Activated CD4-positive, alpha-beta T cell treated with anti-CD3 and anti-CD28 coated beads, Interleukin-2, Interleukin-4, amounts not matched to agents 100 ng/mL and 50 ng/mL, durations not matched to agents 16 hours and 8 hours (primary cell): ENCODE results near the gene PHLDA2.

Experiments used
- DNase-seq: peaks from one replicate; pipeline ENCODE4 v3.0.0-alpha.2; 2020; ENCODE audit warnings: low spot score

The PHLDA2 gene

GRCh38 chr11:2929950-2930703 lies 907 bp upstream of the PHLDA2 start:
- peak; percentile 57 for DNase-seq

DNA sequence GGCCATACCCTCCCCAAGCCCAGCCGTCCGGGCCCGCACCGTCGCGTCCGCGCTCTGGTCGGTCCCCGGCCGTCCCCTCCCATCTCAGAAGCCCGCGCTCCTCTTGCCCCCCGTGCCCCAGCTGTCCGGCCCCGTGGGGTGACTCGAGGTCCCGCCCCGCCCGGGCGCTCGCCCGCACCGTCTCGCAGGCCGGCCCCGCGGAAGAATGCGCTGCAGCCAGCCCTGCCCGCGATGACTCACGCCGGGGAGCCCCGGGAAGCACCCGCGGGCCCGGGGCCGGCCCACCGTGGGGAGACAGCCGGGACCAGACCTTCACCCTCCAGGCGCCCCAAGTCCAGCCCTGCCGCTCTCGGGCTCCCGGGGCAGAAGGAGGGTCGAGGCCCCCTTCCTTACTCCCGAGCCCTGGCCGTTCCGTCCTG lies 320 bp upstream of the PHLDA2 start:
- DNase-seq: peak; percentile 41

DNA sequence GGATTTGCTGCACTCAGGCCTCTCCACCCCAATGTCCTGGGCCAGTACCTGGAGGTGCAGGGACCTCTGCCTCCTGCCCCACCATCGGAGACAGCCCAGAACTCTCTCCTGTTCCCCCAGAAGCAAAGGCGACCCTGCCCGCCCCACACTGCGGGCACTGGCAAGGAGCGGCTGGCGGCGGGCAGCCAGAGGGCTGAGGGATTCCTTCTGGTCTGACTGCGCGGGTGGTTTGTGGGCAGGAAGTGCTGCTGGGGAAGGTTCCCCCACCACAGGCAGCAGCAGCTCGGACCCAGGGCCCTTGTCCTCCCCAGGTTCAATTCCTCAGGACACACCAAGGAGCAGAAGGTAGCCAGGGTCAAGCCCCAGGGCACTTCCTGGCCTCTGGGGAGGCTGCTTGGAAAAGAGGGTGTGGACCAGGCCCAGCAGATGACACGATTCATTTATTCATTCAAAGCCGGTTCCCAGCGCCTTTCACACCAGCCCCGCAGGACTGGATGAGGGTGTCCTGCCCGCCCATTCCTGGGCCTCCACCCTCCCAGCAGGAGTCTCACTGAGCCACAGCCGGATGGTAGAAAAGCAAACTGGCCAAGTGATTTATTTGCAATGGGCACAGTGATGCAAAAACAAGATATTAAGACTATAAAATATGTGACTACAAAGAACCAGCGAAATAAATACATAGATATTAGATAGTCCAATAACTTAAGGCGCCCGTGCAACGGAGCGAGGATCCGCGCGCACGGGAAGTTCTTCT lies 1.2 kb downstream of the PHLDA2 start:
- DNase-seq: no peak

DNA sequence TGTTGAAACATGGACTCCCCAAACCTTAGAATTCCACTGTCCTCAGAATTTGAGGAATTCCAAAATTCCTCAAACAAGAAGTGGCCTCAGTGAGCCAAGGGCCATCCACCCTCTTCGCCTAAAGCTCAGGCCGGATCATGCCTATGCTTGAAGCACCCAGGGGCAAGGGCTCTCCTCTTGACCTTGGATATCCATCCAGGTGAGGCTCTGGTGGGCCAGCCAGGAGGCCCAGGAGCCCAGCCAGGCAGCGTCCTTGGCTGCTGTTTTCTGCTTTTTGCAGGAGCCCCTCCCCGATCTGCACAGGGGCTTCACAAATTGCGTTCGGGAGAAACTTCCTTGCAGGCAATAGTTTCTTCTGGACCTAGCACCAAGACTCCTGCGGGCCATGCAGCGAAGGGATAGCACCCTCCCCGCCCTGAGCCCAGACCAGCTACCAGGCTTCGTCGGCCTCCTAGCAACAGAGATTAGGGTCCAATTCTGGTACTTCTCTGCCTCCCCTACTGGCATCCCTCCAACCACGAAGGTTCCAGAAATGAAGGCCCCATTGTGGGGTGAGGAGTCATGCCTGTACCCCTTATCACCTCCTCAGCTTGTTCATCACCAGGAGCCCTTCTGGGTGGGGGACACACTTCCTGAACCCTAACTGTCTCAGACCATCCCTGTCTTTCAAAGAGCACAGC lies 2.0 kb downstream of the PHLDA2 start:
- no peak for DNase-seq

- no peak for DNase-seq
Observed at GRCh38 chr11:2926611-2927051, 2.6 kb downstream of the PHLDA2 start.

DNA sequence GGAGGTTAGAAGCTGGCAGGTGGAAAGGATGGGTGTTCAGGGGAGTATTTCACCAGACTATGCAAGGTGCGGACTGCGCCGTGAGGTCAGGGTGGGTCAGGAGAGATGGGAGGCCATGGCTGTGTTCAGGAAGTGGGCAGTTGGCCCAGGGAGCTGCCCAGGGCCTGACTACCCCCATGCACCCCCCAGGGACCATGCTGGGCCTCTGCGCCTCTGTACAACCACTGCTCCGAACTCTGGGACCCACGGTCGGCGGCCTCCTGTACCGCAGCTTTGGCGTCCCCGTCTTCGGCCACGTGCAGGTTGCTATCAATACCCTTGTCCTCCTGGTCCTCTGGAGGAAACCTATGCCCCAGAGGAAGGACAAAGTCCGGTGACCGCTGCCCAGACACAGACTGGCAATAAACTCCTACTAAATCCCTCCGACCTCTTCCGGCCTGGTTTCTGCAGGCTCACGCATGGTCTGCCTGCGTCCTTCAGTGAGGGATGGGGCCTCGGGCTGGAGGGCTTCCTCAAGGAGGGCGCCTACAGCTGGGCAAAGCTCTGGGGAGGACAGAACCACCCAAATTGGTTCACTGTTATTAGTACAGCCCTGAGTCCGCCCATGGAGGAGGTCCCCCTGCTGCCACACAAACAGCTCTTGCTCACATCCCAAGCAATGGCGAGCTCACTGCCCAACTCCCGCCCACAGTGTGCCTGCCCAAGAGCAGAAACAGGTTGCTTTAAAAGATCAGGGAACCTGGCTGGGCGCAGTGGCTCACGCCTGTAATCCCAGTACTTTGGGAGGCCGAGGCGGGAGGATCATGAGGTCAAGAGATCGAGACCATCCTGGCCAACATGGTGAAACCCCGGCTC lies 4.2 kb downstream of the PHLDA2 start:
- DNase-seq: no peak

DNA sequence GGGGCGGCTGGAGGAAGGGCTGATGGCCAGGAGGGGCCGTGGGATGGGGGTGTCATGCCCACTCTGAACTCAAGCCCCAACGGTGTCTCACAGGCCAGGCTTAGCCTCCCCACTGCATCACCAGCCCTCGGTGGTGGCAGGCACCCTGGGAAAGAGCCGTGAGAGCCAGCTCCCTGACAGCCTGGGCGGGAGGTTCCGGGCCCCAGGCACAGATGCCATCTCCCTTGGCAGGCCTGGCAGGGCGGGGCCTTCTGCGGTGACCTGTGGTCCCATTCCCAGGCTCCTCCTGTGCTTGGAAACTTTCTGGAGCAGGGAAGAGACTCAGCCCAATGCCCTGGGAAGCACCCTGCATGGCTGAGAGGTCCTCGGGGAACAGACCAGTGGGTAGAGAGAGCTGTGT lies 4.8 kb downstream of the PHLDA2 start:
- DNase-seq: no peak

DNA sequence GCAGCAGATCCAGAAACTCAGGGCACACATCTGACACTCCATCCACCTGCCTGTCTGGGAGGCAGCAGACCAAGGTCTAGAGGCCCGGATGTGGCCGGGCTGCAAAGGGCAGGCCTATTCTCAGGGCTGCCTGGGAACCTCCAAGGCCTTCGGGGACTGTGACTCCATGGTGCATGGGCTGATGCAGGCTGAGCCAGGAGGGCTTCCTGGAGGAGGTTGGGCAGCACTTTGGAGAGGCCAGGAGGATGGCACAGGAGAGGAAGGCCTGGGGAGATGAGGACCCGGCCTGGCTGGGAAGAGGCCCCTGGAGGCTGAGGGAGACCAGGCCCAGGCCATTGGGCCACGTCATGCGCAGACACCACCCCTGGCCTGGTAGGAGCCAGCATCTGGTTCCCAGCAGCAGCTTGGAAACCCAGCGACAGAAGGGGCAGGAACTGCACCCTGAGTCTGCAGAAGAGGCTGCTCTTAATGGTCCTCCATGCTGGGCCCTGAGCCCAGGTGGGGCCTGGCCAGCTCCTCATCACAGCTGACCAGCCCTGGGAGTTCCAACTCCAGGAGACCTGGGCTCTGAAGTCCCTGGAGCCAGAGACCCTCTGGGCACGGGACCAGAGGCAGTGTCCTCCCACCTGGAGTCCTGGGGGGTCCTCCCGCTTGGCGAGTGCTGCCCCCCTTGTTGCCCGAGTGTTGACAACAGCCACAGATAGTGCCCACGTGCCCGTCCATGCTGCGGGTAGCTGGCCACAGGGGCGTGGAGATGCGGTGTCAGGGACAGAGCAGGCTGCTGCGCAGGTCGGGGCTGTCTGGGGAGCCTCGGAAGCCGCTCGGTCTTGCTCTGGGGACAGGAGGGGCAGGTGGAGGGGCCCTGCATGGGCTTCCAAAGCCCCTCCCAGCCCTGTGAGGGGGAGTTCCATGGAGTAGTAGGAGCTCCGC lies 5.5 kb downstream of the PHLDA2 start:
- no peak for DNase-seq

DNA sequence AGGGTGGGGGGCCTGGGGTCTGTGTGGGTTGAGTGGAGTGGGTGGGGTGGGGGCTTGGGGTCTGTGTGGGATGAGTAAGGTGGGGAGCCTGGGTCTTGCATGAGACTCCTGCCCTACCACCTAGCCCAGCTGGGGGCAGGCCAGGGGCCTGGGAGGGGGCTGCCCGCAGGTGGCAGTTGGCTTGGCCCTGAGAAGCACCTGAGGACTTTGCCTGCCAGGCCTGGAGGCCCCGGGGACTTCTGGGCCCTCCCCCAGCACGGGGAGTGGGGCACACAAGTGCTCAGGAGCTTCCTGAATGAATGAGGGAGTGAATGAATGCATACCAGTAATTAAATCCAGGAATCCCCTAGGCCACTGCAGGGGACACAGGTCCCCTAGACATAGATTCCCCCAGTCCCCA lies 6.6 kb downstream of the PHLDA2 start:
- no peak for DNase-seq

DNA sequence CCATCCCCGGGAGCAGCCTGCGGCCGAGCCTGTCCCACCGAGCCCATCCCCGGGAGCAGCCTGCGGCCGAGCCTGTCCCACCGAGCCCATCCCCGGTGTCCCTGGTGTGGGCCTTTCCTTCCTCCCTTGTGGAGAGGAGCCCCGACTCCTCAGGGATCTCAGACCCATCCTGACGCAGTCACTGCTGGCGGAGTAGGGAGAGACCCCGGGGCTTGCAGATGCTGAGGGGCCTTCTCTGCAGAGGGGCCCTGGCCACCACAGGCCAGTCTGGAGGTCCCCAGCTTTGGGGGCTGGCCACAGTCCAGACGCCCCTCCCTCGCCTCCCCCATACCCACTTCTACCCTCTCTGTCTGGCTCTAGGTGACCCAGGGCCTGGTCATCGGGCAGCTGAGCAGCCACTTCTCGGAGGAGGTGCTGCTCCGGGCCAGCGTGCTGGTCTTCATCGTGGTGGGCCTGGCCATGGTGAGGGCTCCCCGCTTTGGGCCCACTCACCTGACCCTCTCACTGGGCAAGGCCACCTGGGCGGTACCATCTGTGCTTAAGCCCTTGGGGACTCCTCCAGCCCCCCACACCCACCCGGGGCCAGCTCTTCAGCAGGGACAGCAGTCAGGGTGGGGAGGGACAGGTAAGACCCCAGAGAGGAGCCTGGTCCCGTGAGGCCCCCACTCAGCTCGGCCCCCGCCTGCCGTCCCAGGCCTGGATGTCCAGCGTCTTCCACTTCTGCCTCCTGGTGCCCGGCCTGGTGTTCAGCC lies 7.3 kb downstream of the PHLDA2 start:
- no peak for DNase-seq

GRCh38 chr11:2921261-2921660 lies 8.0 kb downstream of the PHLDA2 start:
- no peak for DNase-seq

DNA sequence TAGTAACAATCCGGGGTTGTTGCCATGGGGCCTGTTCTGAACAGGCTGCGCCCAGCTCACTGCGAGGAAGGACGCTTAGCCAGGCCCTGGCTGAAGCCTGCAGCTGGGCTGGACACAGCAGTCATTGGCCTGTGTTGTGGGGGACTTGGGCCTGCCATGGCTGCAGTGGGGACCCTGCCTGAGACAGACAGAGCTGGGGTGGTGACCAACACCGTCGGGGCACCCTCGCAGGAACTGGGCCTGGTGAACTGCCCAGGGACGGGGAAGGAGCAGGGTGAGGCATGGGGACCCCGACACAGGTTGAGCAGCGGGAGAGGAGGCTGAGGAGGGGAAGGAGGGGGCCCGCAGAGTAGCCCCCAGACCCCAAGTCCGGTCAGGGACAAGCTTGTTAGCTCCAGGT lies 8.9 kb downstream of the PHLDA2 start:
- no peak for DNase-seq

DNA sequence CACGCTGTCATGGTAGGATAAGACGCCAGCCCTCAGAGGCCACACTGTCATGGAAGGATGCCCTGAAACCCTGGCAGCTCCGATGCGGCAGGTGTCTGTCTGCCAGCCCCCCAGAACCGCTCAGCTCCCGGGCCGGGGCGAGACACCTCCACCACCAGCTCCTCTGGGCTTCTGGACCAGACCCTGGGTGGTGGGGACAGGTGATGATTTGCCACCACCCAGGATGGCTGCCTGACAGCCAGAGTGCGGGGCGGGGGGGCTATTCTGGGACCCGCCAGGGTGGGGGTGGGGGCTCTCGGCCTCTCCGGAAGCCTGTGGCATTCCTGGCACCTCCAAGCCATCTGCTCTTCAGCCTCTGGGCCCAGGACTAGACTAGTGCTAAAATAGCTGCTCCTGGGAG lies 9.4 kb downstream of the PHLDA2 start:
- no peak for DNase-seq

GRCh38 chr11:2919188-2919587 lies 10.0 kb downstream of the PHLDA2 start:
- no peak for DNase-seq

GRCh38 chr11:2917842-2918490 lies 11.3 kb downstream of the PHLDA2 start:
- no peak for DNase-seq

- no peak for DNase-seq
Observed at GRCh38 chr11:2916892-2917645, 12.2 kb downstream of the PHLDA2 start.

DNA sequence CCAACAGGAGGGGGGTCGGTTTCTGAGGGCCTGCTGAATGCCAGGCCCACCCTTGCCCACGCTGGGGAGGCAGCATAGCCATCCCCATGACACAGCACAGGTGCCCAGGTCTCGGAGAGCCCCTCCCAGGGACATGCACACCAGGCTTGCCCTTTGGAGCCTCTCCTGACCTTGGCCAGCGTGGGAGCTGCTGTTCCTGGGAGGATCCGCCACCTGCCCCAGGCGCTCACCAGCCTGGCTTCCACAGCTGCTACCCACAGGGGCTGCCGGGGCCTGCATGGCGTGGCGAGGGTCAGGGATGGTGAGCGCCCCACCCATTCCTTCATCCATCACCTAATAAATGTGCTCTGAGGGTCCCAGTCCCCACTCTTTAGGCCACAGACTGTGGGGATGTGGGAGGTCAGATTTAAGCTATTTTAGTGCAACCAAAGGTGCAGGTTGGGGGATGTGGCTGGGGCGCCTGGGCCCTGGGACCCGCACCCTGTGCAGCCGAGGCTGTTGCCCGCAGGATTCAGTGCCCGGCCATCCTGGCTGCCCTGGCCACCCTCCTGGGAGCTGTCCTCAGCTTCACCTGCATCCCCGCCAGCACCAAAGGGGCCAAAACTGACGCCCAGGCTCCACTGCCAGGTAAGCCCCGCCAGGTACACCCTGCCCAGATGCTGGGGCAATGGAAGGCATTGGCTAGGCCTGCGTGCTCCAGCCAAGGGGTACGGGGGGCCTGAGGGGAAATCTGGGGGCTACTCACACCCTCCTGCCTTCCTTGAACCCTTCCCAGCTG lies 12.9 kb downstream of the PHLDA2 start:
- no peak for DNase-seq

- no peak for DNase-seq
Observed at GRCh38 chr11:2915473-2915872, 13.7 kb downstream of the PHLDA2 start.
